A549 (cell line): ENCODE results near the gene SARS1. TPM values are rescaled to one million over a fixed set of nuclear protein-coding genes. Genes with fewer than 3 reads are reported as not detected.

ENCODE experiments used
- ATAC-seq, 2 experiments: fragments of 200-7000 bp in 1 of 2; fragments of >200 bp in 1 of 2; cut with Nextera tagmentation in 1 of 2; cut with Tn5 transposase in 1 of 2; 3 replicates each; pipeline versions ENCODE4 v1.8.0 to v1.9.1; 2018 to 2020; ENCODE audit warnings: mild to moderate bottlenecking in 1 of 2, moderate library complexity in 1 of 2
- CTCF ChIA-PET: fragments of 300-600 bp; sonication (Branson Sonifier 250); formaldehyde crosslinking; extraction: SDS; loops from one replicate; lab custom pipeline; 2021; ENCODE audit warnings: antibody characterized with exemption, inconsistent platforms; lab: Yijun Ruan, JAX
- POLR2A ChIA-PET: fragments of 350-600 bp; formaldehyde crosslinking; extraction: SDS; loops from one replicate; lab custom pipeline; 2021; ENCODE audit warnings: antibody characterized with exemption, inconsistent platforms; lab: Yijun Ruan, JAX
- DNase-seq, 2 experiments: peaks; one replicate each; pipeline versions ENCODE4 v3.0.0 to v3.0.0-alpha.2; 2011 to 2016; ENCODE audit warnings: low read depth in 1 of 2, low spot score in 1 of 2
- FAIRE-seq: peaks from 2 replicates; lab custom pipeline; 2011; peaks lifted over from hg19 to GRCh38; lab: Jason Lieb, UNC
- H3K27ac ChIP-seq, 2 experiments: fragments of >200 bp; sonication (Bioruptor Twin); formaldehyde crosslinking; 3 replicates each; pipeline ENCODE4 v1.5.1; 2016 to 2017
- H3K4me1 ChIP-seq: fragments of >200 bp; sonication (Bioruptor Twin); formaldehyde crosslinking; 3 replicates; pipeline ENCODE4 v1.6.1; 2016
- H3K4me2 ChIP-seq: fragments of >200 bp; sonication (Bioruptor Twin); formaldehyde crosslinking; 3 replicates; pipeline ENCODE4 v1.6.1; 2016
- H3K4me3 ChIP-seq: fragments of >200 bp; sonication (Bioruptor Twin); formaldehyde crosslinking; 3 replicates; pipeline ENCODE4 v1.5.1; 2016
- H3K9me3 ChIP-seq: fragments of >200 bp; sonication (Bioruptor Twin); formaldehyde crosslinking; 3 replicates; pipeline ENCODE4 v1.6.1; 2016
- ATOH8 ChIP-seq: fragments of 250-450 bp; sonication (Bioruptor Pico); IDR thresholded peaks from 2 replicates; pipeline ENCODE4 v1.5.0; 2020; ENCODE audit warnings: low read depth, mild to moderate bottlenecking, moderate library complexity
- BCL3 ChIP-seq: fragments of >200 bp; sonication (Bioruptor Twin); formaldehyde crosslinking; IDR thresholded peaks from 3 replicates; pipeline ENCODE4 v1.6.1; 2016
- CBX2 ChIP-seq: fragments of 200-600 bp; sonication (generic); IDR thresholded peaks from 2 replicates; pipeline ENCODE4 v1.6.1; 2016; ENCODE audit warnings: low read depth, mild to moderate bottlenecking, borderline replicate concordance
- CBX8 ChIP-seq: fragments of 200-600 bp; sonication (generic); IDR thresholded peaks from 2 replicates; pipeline ENCODE4 v1.6.1; 2016
- E2F6 ChIP-seq: IDR thresholded peaks from 2 replicates; pipeline ENCODE4 v1.6.1; 2012; ENCODE audit warnings: low read depth, borderline replicate concordance
- EHMT2 ChIP-seq: fragments of 200-600 bp; sonication (generic); IDR thresholded peaks from 2 replicates; pipeline ENCODE4 v1.6.1; 2016; ENCODE audit warnings: antibody characterized with exemption, low read depth, mild to moderate bottlenecking, moderate library complexity
- ELK1 ChIP-seq: fragments of 150-350 bp; IDR thresholded peaks from 2 replicates; pipeline ENCODE4 v1.6.1; 2014; ENCODE audit warnings: low read depth, mild to moderate bottlenecking, low read length
- ESRRA ChIP-seq: fragments of 150-350 bp; IDR thresholded peaks from 2 replicates; pipeline ENCODE4 v1.6.1; 2014; ENCODE audit warnings: mild to moderate bottlenecking, low read length, borderline replicate concordance
- FOSL2 ChIP-seq, 2 experiments: fragments of 450-650 bp in 1 of 2; fragments of >200 bp in 1 of 2; sonication (Bioruptor Twin) in 1 of 2; formaldehyde crosslinking; IDR thresholded peaks; 2 replicates each; pipeline versions ENCODE4 v1.5.0 to v1.6.1; 2016 to 2020; ENCODE audit warnings: mild to moderate bottlenecking in 1 of 2, moderate library complexity in 1 of 2
- FOXS1 ChIP-seq: fragments of 250-450 bp; sonication (Bioruptor Pico); IDR thresholded peaks from 2 replicates; pipeline ENCODE4 v1.5.0; 2020; ENCODE audit warnings: mild to moderate bottlenecking, moderate library complexity
- GATA3 ChIP-seq: IDR thresholded peaks from 2 replicates; pipeline ENCODE4 v1.6.1; 2012; ENCODE audit warnings: borderline replicate concordance
- HOXA7 ChIP-seq: fragments of 250-450 bp; sonication (Bioruptor Pico); IDR thresholded peaks from 2 replicates; pipeline ENCODE4 v1.5.0; 2020; ENCODE audit warnings: mild to moderate bottlenecking, moderate library complexity
- HOXB13 ChIP-seq: fragments of 250-450 bp; sonication (Bioruptor Pico); IDR thresholded peaks from 2 replicates; pipeline ENCODE4 v1.5.0; 2020; ENCODE audit warnings: low read depth, mild to moderate bottlenecking, moderate library complexity
- HOXB5 ChIP-seq: fragments of 250-450 bp; sonication (Bioruptor Pico); IDR thresholded peaks from 2 replicates; pipeline ENCODE4 v1.5.0; 2020; ENCODE audit warnings: mild to moderate bottlenecking, moderate library complexity
- JUN ChIP-seq, 2 experiments: fragments of >200 bp; sonication (Bioruptor Twin); formaldehyde crosslinking; IDR thresholded peaks; 2 replicates in 1 of 2; 3 replicates in 1 of 2; pipeline ENCODE4 v1.6.1; 2016 to 2017
- KDM1A ChIP-seq: fragments of 200-600 bp; sonication (generic); IDR thresholded peaks from 2 replicates; pipeline ENCODE4 v1.6.1; 2016; ENCODE audit warnings: low read depth, mild to moderate bottlenecking
- MAX ChIP-seq: IDR thresholded peaks from 2 replicates; pipeline ENCODE4 v1.6.1; 2012
- MAZ ChIP-seq: fragments of 150-350 bp; IDR thresholded peaks from 2 replicates; pipeline ENCODE4 v1.6.1; 2014; ENCODE audit warnings: antibody characterized with exemption, low read depth, low read length, borderline replicate concordance
- MYC ChIP-seq: IDR thresholded peaks from 2 replicates; pipeline ENCODE4 v1.6.1; 2012; ENCODE audit warnings: mild to moderate bottlenecking, inconsistent platforms, low read length, improper control_type of control experiment, borderline replicate concordance
- PHF8 ChIP-seq: fragments of 200-600 bp; sonication (generic); IDR thresholded peaks from 2 replicates; pipeline ENCODE4 v1.6.1; 2016; ENCODE audit warnings: low read depth, mild to moderate bottlenecking, antibody characterized with exemption, moderate library complexity, borderline replicate concordance
- POLR2A ChIP-seq: IDR thresholded peaks from 2 replicates; pipeline ENCODE4 v1.6.1; 2012; ENCODE audit warnings: mild to moderate bottlenecking, low read length
- RAD21 ChIP-seq, 2 experiments: fragments of >200 bp in 1 of 2; sonication (Bioruptor Twin) in 1 of 2; formaldehyde crosslinking in 1 of 2; IDR thresholded peaks in 1 of 2; conservative IDR thresholded peaks in 1 of 2; 2 replicates in 1 of 2; 3 replicates in 1 of 2; pipeline ENCODE4 v1.6.1; 2012 to 2018; ENCODE audit warnings: inconsistent platforms in 1 of 2
- RARB ChIP-seq: fragments of 250-450 bp; sonication (Bioruptor Pico); IDR thresholded peaks from 2 replicates; pipeline ENCODE4 v1.8.0; 2021; ENCODE audit warnings: mild to moderate bottlenecking, moderate library complexity
- RCOR1 ChIP-seq: fragments of 150-350 bp; IDR thresholded peaks from 2 replicates; pipeline ENCODE4 v1.6.1; 2014; ENCODE audit warnings: antibody characterized with exemption, low read length, low read depth
- TFCP2L1 ChIP-seq: fragments of 250-450 bp; sonication (Bioruptor Pico); IDR thresholded peaks from 2 replicates; pipeline ENCODE4 v1.5.0; 2021; ENCODE audit warnings: mild to moderate bottlenecking
- TP53 ChIP-seq: fragments of 250-450 bp; sonication (Bioruptor Pico); IDR thresholded peaks from 2 replicates; pipeline ENCODE4 v1.5.0; 2021; ENCODE audit warnings: mild to moderate bottlenecking, moderate library complexity
- ZFP36 ChIP-seq: fragments of 450-650 bp; IDR thresholded peaks from 2 replicates; pipeline ENCODE4 v1.6.1; 2014; ENCODE audit warnings: borderline replicate concordance; ENCODE audit not compliant: partially characterized antibody
- ZNF302 ChIP-seq: fragments of 250-450 bp; sonication (Bioruptor Pico); IDR thresholded peaks from 2 replicates; pipeline ENCODE4 v1.9.0; 2021; ENCODE audit warnings: inconsistent platforms, mild to moderate bottlenecking, moderate library complexity
- WGBS: methylation state at CpG from one replicate; pipeline ENCODE4 v1.1.6; 2017; ENCODE audit errors: missing lambda C conversion rate; 5-methylcytosine and 5-hydroxymethylcytosine counted together
- polyA plus RNA-seq, 4 experiments: library from polyadenylated mRNA; depleted of rRNA in 3 of 4; stranded (reverse); fragments of >200 nt; fragmentation: RNase III in 1 of 4; extraction: RNeasy Plus Mini Kit Qiagen cat#74134 plus additional on column Dnase treatment in 1 of 4; gene quantifications; 2 replicates in 3 of 4; 3 replicates in 1 of 4; pipeline ENCODE4 v1.2.3, GENCODE V29; 2011 to 2017

The SARS1 gene
- polyA plus RNA-seq, 2 of the 4 experiments (the other 2 are of a cell fraction): 103 to 152 TPM

- POLR2A ChIA-PET: no interaction called here
- FAIRE-seq: no peak
- CTCF ChIA-PET: interaction anchor here (2.9 kb wide), 1 partner anchor 161 kb away, joined by 13 read pairs; the partner anchor contains the start of gene SORT1
- no peak overlapping the region for H3K27ac ChIP-seq
- 94% methylated on average over 3 of the region's 3 CpGs for WGBS
- no peak overlapping the region for H3K4me2 ChIP-seq
- TF ChIP-seq GATA3 (no peak), TP53 (CRISPR knock-in tag) (no peak), FOSL2 (IDR thresholded peaks at IDR 0.05) (no peak), FOSL2 (CRISPR knock-in tag; IDR thresholded peaks at IDR 0.05) (no peak), ATOH8 (CRISPR knock-in tag) (no peak), HOXB5 (CRISPR knock-in tag) (no peak), CBX2 (no peak), HOXA7 (no peak), MAZ (no peak), RAD21 (conservative IDR thresholded peaks at IDR 0.05 in 1 of 2, IDR thresholded peaks at IDR 0.05 in 1 of 2) (no peak), RCOR1 (no peak), KDM1A (no peak), POLR2A (no peak), ZNF302 (CRISPR knock-in tag) (no peak), ELK1 (no peak), E2F6 (no peak), FOXS1 (CRISPR knock-in tag) (no peak), EHMT2 (no peak), HOXB13 (no peak), RARB (CRISPR knock-in tag) (no peak)
- peaks cover 8% of the 10 kb centered on the region; the same call in 1 of the 3 replicates for H3K4me1 ChIP-seq
- no peak overlapping the region for H3K4me3 ChIP-seq
- ATAC-seq: no peak
- no peaks in the 10 kb centered on the region for H3K9me3 ChIP-seq
- DNase-seq: no peak
Measured at GRCh38 chr1:109237512-109237911, 23.8 kb downstream of the SARS1 start.

- no peak overlapping the region for H3K4me3 ChIP-seq
- no peak for FAIRE-seq
- 100% methylated on average over 2 of the region's 2 CpGs for WGBS
- ChIA-PET CTCF (interaction anchor here (1.1 to 2.9 kb wide), 4 partner anchors 10 to 160 kb away, joined by 3 to 13 read pairs (median 4); partner anchors contain the start of gene SORT1), POLR2A (no interaction called here)
- DNase-seq: no peak
- no peak overlapping the region for H3K27ac ChIP-seq
- H3K9me3 ChIP-seq: no peaks in the 10 kb centered on the region
- H3K4me1 ChIP-seq: peaks cover 8% of the 10 kb centered on the region; the same call in 1 of the 3 replicates
- no peak for TF ChIP-seq CBX8
- no peak for TF ChIP-seq ESRRA
- TF ChIP-seq TFCP2L1 (CRISPR knock-in tag): no peak
- TF ChIP-seq MAZ: no peak
- TF ChIP-seq ZFP36: no peak
- no peak for TF ChIP-seq E2F6
- TF ChIP-seq JUN (IDR thresholded peaks at IDR 0.05): no peak
- TF ChIP-seq MYC: no peak
- no peak for TF ChIP-seq ZNF302 (CRISPR knock-in tag)
- no peak for TF ChIP-seq PHF8
- TF ChIP-seq MAX: no peak
- no peak for TF ChIP-seq ELK1
- TF ChIP-seq BCL3: no peak
- no peak for TF ChIP-seq HOXA7
- no peak for TF ChIP-seq KDM1A
- TF ChIP-seq, all 56 proteins: peak for 0
- ATAC-seq: no peak
- no peak overlapping the region for H3K4me2 ChIP-seq
Measured at GRCh38 chr1:109238382-109238781, 24.7 kb downstream of the SARS1 start.
